ENCODE measurements around the gene CTU2. TPM values are rescaled to one million over a fixed set of nuclear protein-coding genes. Genes with fewer than 3 reads are reported as not detected.

CTU2 gene
- total and polyA plus RNA-seq, 9 of the 15 experiments (the other 6 are each of a cell fraction or from before 2014, with no cell fraction given) = 1.3 to 105 (median 23.2) TPM

- TF ChIP-seq NKRF (IDR thresholded peaks at IDR 0.05; ENCODE audit: borderline replicate concordance) (0 out of 2 replicates have a peak, but pooled peaks have one; percentile 14), SRF (CRISPR knock-in tag; IDR thresholded peaks at IDR 0.05) (no peak), CBFA2T2 (conservative IDR thresholded peaks at IDR 0.05) (no peak), ZNF146 (CRISPR knock-in tag; IDR thresholded peaks at IDR 0.05; ENCODE audit: unreplicated experiment) (no peak), PBX2 (CRISPR knock-in tag; IDR thresholded peaks at IDR 0.05; ENCODE audit: low read depth) (no peak), PBX2 (tag; conservative IDR thresholded peaks at IDR 0.05; ENCODE audit: low read depth) (no peak), HSF4 (CRISPR knock-in tag; IDR thresholded peaks at IDR 0.05; ENCODE audit: borderline replicate concordance) (no peak), CAMTA2 (CRISPR knock-in tag; conservative IDR thresholded peaks at IDR 0.05) (no peak), ARID4B (CRISPR knock-in tag; IDR thresholded peaks at IDR 0.05) (0 out of 2 replicates have a peak, but pooled peaks have one; percentile 46), DNMT1 (IDR thresholded peaks at IDR 0.05) (no peak), PRPF4 (IDR thresholded peaks at IDR 0.05; ENCODE audit: insufficient read depth, low read depth, low read length, poor library complexity, severe bottlenecking) (no peak), HBP1 (CRISPR knock-in tag; IDR thresholded peaks at IDR 0.05) (no peak), HDAC8 (tag; IDR thresholded peaks at IDR 0.05) (no peak), FOXJ3 (CRISPR knock-in tag; IDR thresholded peaks at IDR 0.05) (no peak), ZNF551 (CRISPR knock-in tag; IDR thresholded peaks at IDR 0.05) (no peak), SNIP1 (IDR thresholded peaks at IDR 0.05; ENCODE audit: low read depth) (no peak), RFX1 (IDR thresholded peaks at IDR 0.05) (no peak)
Measured at GRCh38 chr16:88686439-88687253, 19.7 kb upstream of the CTU2 start, which contains the start of gene SNAI3 (continued).
